COLO668 (cell line): ENCODE measurements around the gene AKT2.
A peak's percentile ranks its signal among the peaks of the same experiment; 100 is the strongest.

ENCODE experiments used
- DNase-seq: peaks from one replicate; lab custom pipeline; 2025; ENCODE audit not compliant: unreplicated experiment; lab: John Stamatoyannopoulos, UW

AKT2 gene

GRCh38 chr19:40237791-40238190 lies 47.4 kb downstream of the AKT2 start:
- no peak for DNase-seq

GRCh38 chr19:40236366-40236765 lies 48.8 kb downstream of the AKT2 start:
- DNase-seq, result no peak

- DNase-seq, result no peak
Measured at GRCh38 chr19:40236026-40236355, 49.2 kb downstream of the AKT2 start.

- peak; percentile 1 for DNase-seq
Measured at GRCh38 chr19:40235238-40236025, 49.7 kb downstream of the AKT2 start.

GRCh38 chr19:40234429-40235237 lies 50.5 kb downstream of the AKT2 start:
- no peak for DNase-seq

- DNase-seq, result no peak
Measured at GRCh38 chr19:40233811-40234389, 51.2 kb downstream of the AKT2 start.

GRCh38 chr19:40232949-40233810 lies 52.0 kb downstream of the AKT2 start:
- DNase-seq, result no peak

- no peak for DNase-seq
Measured at GRCh38 chr19:40232479-40232878, 52.7 kb downstream of the AKT2 start.

GRCh38 chr19:40231544-40232424 lies 53.4 kb downstream of the AKT2 start:
- no peak for DNase-seq

- no peak for DNase-seq
Measured at GRCh38 chr19:40231057-40231456, 54.1 kb downstream of the AKT2 start.

- DNase-seq, result no peak
Measured at GRCh38 chr19:40229926-40230417, 55.2 kb downstream of the AKT2 start.

- no peak for DNase-seq
Measured at GRCh38 chr19:40229484-40229883, 55.7 kb downstream of the AKT2 start.

GRCh38 chr19:40228863-40229262 lies 56.3 kb downstream of the AKT2 start:
- DNase-seq, result no peak

GRCh38 chr19:40228346-40228745 lies 56.8 kb downstream of the AKT2 start:
- no peak for DNase-seq

GRCh38 chr19:40225440-40226305 lies 59.5 kb downstream of the AKT2 start:
- no peak for DNase-seq

- DNase-seq, result no peak
Measured at GRCh38 chr19:40224342-40225150, 60.6 kb downstream of the AKT2 start.

- DNase-seq, result no peak
Measured at GRCh38 chr19:40223135-40223822, 61.9 kb downstream of the AKT2 start.
